Measurements from ENCODE around the gene TFF3. TPM values are rescaled to one million over a fixed set of nuclear protein-coding genes. Genes with fewer than 3 reads are reported as not detected.

The TFF3 gene
- total RNA-seq, 1 donor from 2014 or later, result 31.9 TPM

DNA sequence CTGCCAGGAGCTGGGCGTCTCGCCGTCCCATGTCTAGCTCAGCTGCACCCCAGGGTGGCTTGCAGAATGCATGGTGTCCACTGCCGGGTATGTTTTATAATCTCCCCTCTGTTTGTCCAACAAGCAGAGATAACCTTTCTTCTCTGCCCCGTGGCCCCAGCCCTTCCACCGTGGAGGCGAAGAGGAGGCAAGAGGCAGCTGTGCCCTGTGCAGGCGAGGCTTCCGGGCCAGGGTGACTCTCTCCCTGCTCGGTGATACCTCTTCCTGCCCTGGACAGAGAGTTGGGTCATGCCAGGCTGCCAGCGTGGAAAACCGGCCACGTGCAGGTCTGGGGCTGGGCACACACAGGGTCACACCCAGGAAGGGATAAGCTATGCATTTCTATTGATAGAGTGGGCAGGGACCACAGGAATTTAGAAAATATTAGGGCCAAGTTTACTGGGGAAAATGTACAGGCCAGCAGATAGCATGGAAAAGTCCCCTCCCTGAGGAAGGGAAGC is 35.8 kb upstream of the TFF3 start, which contains the start of gene TFF2:
TFF2 (minus strand) TSS at position 68 of the 500 bp plus-strand sequence; CDS start at position 31, 37 bp downstream.
- H3K36me3 ChIP-seq, result no peaks in the 10 kb centered on the region
- TF ChIP-seq POLR2A (IDR thresholded peaks at IDR 0.05), result no peak
- TF ChIP-seq POLR2AphosphoS5 (IDR thresholded peaks at IDR 0.05; ENCODE audit: insufficient read depth in 1 of 2, low read depth in 1 of 2), result no peak
- TF ChIP-seq, protein P1, sequence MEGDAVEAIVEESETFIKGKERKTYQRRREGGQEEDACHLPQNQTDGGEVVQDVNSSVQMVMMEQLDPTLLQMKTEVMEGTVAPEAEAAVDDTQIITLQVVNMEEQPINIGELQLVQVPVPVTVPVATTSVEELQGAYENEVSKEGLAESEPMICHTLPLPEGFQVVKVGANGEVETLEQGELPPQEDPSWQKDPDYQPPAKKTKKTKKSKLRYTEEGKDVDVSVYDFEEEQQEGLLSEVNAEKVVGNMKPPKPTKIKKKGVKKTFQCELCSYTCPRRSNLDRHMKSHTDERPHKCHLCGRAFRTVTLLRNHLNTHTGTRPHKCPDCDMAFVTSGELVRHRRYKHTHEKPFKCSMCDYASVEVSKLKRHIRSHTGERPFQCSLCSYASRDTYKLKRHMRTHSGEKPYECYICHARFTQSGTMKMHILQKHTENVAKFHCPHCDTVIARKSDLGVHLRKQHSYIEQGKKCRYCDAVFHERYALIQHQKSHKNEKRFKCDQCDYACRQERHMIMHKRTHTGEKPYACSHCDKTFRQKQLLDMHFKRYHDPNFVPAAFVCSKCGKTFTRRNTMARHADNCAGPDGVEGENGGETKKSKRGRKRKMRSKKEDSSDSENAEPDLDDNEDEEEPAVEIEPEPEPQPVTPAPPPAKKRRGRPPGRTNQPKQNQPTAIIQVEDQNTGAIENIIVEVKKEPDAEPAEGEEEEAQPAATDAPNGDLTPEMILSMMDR (IDR thresholded peaks at IDR 0.05), result no peak
- no peak within 1 kb of the TSS for H3K27ac ChIP-seq
- intact Hi-C loops (cut with DNase I), result no loop called here
- H3K9me3 ChIP-seq, result no peaks in the 10 kb centered on the region
- H3K27me3 ChIP-seq, result no peaks in the 10 kb centered on the region
- DNase-seq (ENCODE audit: extremely low spot score in 2 of 2), result peak in 1 of 2 donors; percentile 96
- no peaks in the 10 kb centered on the region for H3K4me1 ChIP-seq
- no peak within 1 kb of the TSS for H3K4me3 ChIP-seq

DNA sequence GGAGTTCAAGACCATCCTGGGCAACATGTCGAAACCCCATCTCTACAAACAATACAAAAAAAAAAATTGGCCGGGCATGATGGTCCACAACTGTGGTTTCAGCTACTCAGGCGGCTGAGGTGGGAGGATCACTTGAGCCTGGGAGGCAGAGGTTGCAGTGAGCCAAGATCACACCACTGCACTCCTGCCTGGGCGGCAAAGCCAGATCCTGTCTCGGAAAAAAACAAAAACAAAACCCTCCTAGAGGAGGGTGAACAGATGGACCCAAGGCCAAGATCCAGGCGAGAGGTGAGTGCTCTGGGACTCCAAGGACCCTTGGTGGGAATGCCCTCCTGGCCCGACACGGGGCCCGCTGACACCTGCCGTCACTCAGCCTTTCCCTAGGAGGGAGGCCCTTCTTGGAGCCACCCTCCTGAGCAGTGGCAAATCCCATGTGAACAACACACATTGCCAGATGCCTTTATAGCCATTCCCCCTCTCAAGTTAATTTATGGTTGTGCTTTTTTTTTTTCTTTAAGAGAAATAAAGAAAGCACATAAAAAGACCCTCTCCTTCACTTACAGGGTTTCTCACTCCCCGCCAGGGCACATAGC is 35.2 kb upstream of the TFF3 start:
- Histone ChIP-seq H3K4me3 (no peak overlapping the region), H3K27ac (no peak overlapping the region), H3K27me3 (no peaks in the 10 kb centered on the region), H3K9me3 (no peaks in the 10 kb centered on the region), H3K4me1 (no peaks in the 10 kb centered on the region), H3K36me3 (no peaks in the 10 kb centered on the region)
- intact Hi-C loops (cut with DNase I), result no loop called here
- peak in 1 of 2 donors; percentile 16 for DNase-seq (ENCODE audit: extremely low spot score in 2 of 2)
- TF ChIP-seq POLR2A (IDR thresholded peaks at IDR 0.05), result no peak
- no peak for TF ChIP-seq POLR2AphosphoS5 (IDR thresholded peaks at IDR 0.05; ENCODE audit: insufficient read depth in 1 of 2, low read depth in 1 of 2)
- TF ChIP-seq, protein P1 (IDR thresholded peaks at IDR 0.05), result no peak

DNA sequence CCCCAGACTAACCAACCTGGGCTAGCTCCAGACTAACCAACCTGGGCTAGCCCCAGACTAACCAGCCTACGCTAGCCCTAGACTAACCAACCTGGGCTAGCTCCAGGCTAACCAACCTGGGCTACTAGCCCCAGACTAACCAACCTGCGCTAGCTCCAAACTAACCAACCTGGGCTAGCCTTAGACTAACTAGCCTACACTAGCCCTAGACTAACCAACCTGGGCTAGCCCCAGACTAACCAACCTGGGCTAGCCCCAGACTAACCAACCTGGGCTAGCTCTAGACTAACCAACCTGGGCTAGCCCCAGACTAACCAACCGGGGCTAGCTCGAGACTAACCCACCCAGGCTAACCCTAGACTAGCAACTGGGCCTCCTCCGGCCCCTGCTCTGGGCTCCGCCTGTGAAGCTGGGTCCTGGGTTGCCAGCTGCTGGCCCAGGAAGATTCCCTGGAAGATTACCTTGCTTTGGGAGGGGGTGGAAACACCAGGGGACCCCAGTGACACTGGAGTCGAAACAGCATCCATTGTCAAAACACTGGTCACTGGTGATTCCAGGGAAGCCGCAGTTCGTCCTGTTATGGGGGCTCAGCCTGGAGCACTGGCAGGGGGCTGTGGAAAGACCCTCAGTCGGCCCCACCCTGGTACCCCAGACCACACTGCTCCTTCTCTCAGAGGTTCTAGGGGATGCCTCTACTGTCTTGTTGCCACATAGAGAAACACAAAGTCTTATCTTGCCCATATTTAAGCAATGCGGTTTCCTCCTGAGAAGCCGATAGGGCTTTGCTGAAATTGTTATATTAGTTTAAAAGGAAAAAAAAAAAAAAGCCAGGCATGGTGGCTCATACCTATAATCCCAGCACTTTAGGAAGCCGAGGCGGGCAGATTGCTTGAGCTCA is 34.5 kb upstream of the TFF3 start:
- Histone ChIP-seq H3K4me3 (no peak overlapping the region), H3K36me3 (no peaks in the 10 kb centered on the region), H3K4me1 (no peaks in the 10 kb centered on the region), H3K9me3 (no peaks in the 10 kb centered on the region), H3K27ac (no peak overlapping the region), H3K27me3 (no peaks in the 10 kb centered on the region)
- DNase-seq (ENCODE audit: extremely low spot score in 2 of 2), result peak in 1 of 2 donors; percentile 79
- intact Hi-C loops (cut with DNase I), result no loop called here
- TF ChIP-seq POLR2A (IDR thresholded peaks at IDR 0.05), result no peak
- TF ChIP-seq POLR2AphosphoS5 (IDR thresholded peaks at IDR 0.05; ENCODE audit: insufficient read depth in 1 of 2, low read depth in 1 of 2), result no peak
- TF ChIP-seq, protein P1 (IDR thresholded peaks at IDR 0.05), result no peak

DNA sequence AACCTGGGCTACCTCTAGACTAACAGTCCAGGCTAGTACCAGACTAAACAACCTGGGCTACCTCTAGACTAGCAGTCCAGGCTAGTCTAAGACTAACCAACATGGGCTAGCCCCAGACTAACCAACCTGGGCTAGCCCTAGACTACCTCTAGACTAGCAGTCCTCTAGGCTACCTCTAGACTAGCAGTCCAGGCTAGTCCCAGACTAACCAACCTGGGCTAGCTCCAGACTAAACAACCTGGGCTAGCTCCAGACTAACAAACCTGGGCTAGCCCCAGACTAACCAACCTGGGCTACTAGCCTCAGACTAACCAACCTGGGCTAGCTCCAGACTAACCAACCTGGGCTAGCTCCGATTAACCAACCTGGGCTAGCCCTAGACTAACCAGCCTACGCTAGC is 33.6 kb upstream of the TFF3 start:
- Histone ChIP-seq H3K36me3 (no peaks in the 10 kb centered on the region), H3K27me3 (no peaks in the 10 kb centered on the region), H3K4me3 (no peak overlapping the region), H3K27ac (no peak overlapping the region), H3K4me1 (no peaks in the 10 kb centered on the region), H3K9me3 (no peaks in the 10 kb centered on the region)
- no peak for DNase-seq (ENCODE audit: extremely low spot score in 2 of 2)
- TF ChIP-seq, protein P1 (IDR thresholded peaks at IDR 0.05), result no peak
- TF ChIP-seq POLR2AphosphoS5 (IDR thresholded peaks at IDR 0.05; ENCODE audit: insufficient read depth in 1 of 2, low read depth in 1 of 2) (no peak), POLR2A (IDR thresholded peaks at IDR 0.05) (no peak)
- intact Hi-C loops (cut with DNase I), result no loop called here
